DOHH2 (cell line): ENCODE measurements around the gene HLCS.

Experiments
- EZH2phosphoT487 ChIP-seq: fragments of 200-600 bp; sonication (generic); IDR thresholded peaks from 2 replicates; pipeline ENCODE4 v1.6.1; 2017; ENCODE audit warnings: borderline replicate concordance, mild to moderate bottlenecking, antibody characterized with exemption, low read length, moderate library complexity, mixed read lengths
- TF ChIP-seq, protein P1 (sequence below): fragments of 200-600 bp; sonication (generic); IDR thresholded peaks from one replicate; pipeline ENCODE4 v1.5.1; 2014; ENCODE audit warnings: antibody characterized with exemption, mild to moderate bottlenecking, low read depth, low read length; ENCODE audit not compliant: poor library complexity, severe bottlenecking

GRCh38 chr21:36706951-36707762 lies 259.3 kb downstream of the HLCS start:
- TF ChIP-seq, protein P1, sequence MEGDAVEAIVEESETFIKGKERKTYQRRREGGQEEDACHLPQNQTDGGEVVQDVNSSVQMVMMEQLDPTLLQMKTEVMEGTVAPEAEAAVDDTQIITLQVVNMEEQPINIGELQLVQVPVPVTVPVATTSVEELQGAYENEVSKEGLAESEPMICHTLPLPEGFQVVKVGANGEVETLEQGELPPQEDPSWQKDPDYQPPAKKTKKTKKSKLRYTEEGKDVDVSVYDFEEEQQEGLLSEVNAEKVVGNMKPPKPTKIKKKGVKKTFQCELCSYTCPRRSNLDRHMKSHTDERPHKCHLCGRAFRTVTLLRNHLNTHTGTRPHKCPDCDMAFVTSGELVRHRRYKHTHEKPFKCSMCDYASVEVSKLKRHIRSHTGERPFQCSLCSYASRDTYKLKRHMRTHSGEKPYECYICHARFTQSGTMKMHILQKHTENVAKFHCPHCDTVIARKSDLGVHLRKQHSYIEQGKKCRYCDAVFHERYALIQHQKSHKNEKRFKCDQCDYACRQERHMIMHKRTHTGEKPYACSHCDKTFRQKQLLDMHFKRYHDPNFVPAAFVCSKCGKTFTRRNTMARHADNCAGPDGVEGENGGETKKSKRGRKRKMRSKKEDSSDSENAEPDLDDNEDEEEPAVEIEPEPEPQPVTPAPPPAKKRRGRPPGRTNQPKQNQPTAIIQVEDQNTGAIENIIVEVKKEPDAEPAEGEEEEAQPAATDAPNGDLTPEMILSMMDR: no peak
- no peak for TF ChIP-seq EZH2phosphoT487
